Nephron (organoid): ENCODE measurements around the gene SLC6A9.

Source experiments
- H3K27ac Mint-ChIP-seq, 3 experiments: 2 replicates each; pipeline ENCODE4 v1.8.0; 2020; ENCODE audit warnings: mixed read lengths in 3 of 3, mild to moderate bottlenecking in 2 of 3, moderate library complexity in 1 of 3
- H3K27me3 Mint-ChIP-seq: 2 replicates; pipeline ENCODE4 v1.8.0; 2021; ENCODE audit warnings: low read depth, mild to moderate bottlenecking, moderate library complexity, mixed read lengths
- H3K36me3 Mint-ChIP-seq: 2 replicates; pipeline ENCODE4 v1.8.0; 2020; ENCODE audit warnings: low read depth, mixed read lengths
- H3K4me1 Mint-ChIP-seq: 2 replicates; pipeline ENCODE4 v1.8.0; 2020; ENCODE audit warnings: mixed read lengths
- H3K4me3 Mint-ChIP-seq, 3 experiments: 2 replicates each; pipeline ENCODE4 v1.8.0; 2020; ENCODE audit warnings: mild to moderate bottlenecking in 3 of 3, mixed read lengths in 3 of 3, moderate library complexity in 2 of 3
- H3K9me3 Mint-ChIP-seq: 2 replicates; pipeline ENCODE4 v1.8.0; 2020; ENCODE audit warnings: mixed read lengths
- TF ChIP-seq, protein P1 (sequence below), 3 experiments: fragments of 200-600 bp; sonication (generic); IDR thresholded peaks; one replicate each; pipeline ENCODE4 v1.5.0; 2021; ENCODE audit warnings: antibody characterized with exemption in 3 of 3; ENCODE audit not compliant: unreplicated experiment in 3 of 3

Gene SLC6A9

DNA sequence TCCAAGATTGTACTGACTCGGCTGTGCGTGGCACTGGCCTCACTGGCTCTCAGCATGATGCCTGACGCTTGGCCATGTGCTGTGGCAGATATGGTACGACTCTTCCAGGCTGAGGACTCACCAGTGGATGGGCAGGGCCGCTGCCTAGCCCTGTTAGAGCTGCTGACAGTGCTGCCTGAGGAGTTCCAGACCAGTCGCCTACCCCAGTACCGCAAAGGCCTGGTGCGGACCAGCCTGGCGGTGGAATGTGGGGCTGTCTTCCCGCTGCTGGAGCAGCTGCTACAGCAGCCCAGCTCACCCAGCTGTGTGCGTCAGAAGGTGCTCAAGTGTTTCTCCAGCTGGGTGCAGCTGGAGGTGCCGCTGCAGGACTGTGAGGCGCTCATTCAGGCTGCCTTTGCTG is 81.6 kb downstream of the SLC6A9 start:
- no peaks in the 10 kb centered on the region for H3K9me3 Mint-ChIP-seq
- no peaks in the 10 kb centered on the region for H3K27me3 Mint-ChIP-seq
- H3K36me3 Mint-ChIP-seq, result peaks cover 8% of the 10 kb centered on the region
- H3K4me1 Mint-ChIP-seq, result peaks cover 70% of the 10 kb centered on the region
- H3K4me3 Mint-ChIP-seq, result peak overlapping the region; percentile 52 to 94 (median 87)
- TF ChIP-seq, protein P1, sequence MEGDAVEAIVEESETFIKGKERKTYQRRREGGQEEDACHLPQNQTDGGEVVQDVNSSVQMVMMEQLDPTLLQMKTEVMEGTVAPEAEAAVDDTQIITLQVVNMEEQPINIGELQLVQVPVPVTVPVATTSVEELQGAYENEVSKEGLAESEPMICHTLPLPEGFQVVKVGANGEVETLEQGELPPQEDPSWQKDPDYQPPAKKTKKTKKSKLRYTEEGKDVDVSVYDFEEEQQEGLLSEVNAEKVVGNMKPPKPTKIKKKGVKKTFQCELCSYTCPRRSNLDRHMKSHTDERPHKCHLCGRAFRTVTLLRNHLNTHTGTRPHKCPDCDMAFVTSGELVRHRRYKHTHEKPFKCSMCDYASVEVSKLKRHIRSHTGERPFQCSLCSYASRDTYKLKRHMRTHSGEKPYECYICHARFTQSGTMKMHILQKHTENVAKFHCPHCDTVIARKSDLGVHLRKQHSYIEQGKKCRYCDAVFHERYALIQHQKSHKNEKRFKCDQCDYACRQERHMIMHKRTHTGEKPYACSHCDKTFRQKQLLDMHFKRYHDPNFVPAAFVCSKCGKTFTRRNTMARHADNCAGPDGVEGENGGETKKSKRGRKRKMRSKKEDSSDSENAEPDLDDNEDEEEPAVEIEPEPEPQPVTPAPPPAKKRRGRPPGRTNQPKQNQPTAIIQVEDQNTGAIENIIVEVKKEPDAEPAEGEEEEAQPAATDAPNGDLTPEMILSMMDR (IDR thresholded peaks at IDR 0.05; ENCODE audit: unreplicated experiment in 3 of 3), result no peak
- peak overlapping the region in 1 of 3 experiments; percentile 47 for H3K27ac Mint-ChIP-seq

DNA sequence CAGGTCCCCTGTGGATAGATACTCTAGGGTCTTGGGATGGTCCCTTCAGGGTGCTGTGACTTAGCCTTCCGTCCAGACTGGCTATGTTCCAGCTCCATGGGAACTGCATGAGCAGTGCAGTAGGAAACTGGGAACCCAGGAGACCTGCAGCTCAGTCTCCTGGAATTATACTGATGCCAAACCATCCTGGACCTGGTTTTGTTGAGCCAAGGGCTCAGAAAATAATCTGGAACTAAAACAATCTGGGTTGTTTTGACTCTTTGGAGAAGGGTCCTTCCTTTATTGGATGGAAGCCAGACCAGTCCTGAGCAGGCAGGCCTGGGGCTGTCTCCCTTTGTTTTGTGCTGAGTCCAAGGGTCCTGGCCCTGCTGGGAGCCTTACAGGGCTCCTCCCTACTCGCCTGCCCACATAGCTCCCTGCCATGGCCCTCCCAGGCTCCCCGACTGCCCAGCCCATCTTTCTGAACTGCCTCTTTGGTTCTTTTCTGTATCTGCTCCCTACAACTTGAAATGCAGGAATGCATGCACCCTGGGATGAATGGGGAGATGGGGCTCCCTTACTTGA is 83.3 kb downstream of the SLC6A9 start:
- Mint-ChIP-seq H3K9me3 (no peaks in the 10 kb centered on the region), H3K4me1 (peaks cover 60% of the 10 kb centered on the region), H3K4me3 (peak overlapping the region; percentile 87 to 94 (median 90)), H3K36me3 (peaks cover 8% of the 10 kb centered on the region), H3K27me3 (no peaks in the 10 kb centered on the region), H3K27ac (peak overlapping the region; percentile 90 to 97 (median 91))
- TF ChIP-seq, protein P1 (IDR thresholded peaks at IDR 0.05; ENCODE audit: unreplicated experiment in 3 of 3), result no peak

DNA sequence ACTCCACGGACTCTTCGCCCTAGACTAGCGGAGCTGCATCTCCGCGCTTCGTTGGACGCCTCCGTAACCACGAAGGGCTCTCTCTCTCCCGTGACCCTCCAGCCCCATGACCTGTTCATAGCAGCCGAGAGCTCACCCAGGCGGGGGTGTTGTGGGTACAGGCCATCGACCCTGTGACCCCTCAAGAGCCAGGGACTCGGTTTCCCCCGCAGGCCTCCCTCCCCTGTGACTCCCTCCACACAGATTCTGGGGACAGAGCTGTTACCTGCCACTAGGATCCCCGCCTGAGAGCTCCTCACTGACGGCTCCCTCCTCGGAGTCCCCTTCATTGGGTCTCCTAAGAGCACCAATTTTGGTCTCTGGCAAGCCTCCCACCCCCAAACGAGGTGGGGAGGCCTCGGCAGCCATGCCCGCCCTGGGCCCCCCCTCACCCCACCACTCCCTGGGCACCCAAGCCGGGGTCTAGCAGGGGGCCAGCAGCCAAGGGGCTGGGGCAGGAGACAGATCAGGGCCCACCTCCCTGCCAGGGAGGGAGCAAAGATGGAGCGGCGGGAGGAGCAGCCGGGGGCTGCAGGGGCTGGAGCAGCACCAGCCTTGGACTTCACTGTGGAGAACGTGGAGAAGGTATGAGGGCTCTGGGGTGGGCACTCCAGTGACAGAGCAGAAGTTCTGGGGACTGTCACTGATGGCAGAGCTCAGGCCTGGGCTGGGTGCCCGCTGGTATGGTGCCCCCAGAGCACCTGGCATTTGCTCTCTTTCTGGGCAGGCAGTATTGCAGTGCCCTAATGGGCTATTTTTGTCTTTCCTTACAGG is 84.0 kb downstream of the SLC6A9 start:
- H3K27me3 Mint-ChIP-seq, result no peaks in the 10 kb centered on the region
- peaks cover 8% of the 10 kb centered on the region for H3K36me3 Mint-ChIP-seq
- TF ChIP-seq, protein P1 (IDR thresholded peaks at IDR 0.05; ENCODE audit: unreplicated experiment in 3 of 3), result no peak
- peak overlapping the region; percentile 87 to 94 (median 90) for H3K4me3 Mint-ChIP-seq
- peak overlapping the region; percentile 91 to 97 (median 93) for H3K27ac Mint-ChIP-seq
- no peaks in the 10 kb centered on the region for H3K9me3 Mint-ChIP-seq
- peaks cover 56% of the 10 kb centered on the region for H3K4me1 Mint-ChIP-seq
